HCEC 1CT (cell line): ENCODE data around the gene MARCKS.

ENCODE experiments used
- DNase-seq: peaks from one replicate; pipeline ENCODE4 v3.0.0-alpha.2; 2017

The MARCKS gene

GRCh38 chr6:113854531-113855499 lies 2.3 kb upstream of the MARCKS start:
- DNase-seq = peak; percentile 70

GRCh38 chr6:113855500-113856374 lies 1.4 kb upstream of the MARCKS start:
- DNase-seq = peak; percentile 59

- no peak for DNase-seq
These were observed 845 bp upstream of the MARCKS start for GRCh38 chr6:113856375-113856624.

- peak; percentile 43 for DNase-seq
These were observed 673 bp downstream of the MARCKS start for GRCh38 chr6:113857556-113858479.

- peak; percentile 78 for DNase-seq
These were observed 1.6 kb downstream of the MARCKS start for GRCh38 chr6:113858480-113859348.

- peak; percentile 62 for DNase-seq
These were observed 2.4 kb downstream of the MARCKS start for GRCh38 chr6:113859349-113860180.

GRCh38 chr6:113860181-113860955 lies 3.2 kb downstream of the MARCKS start:
- peak; percentile 9 for DNase-seq

GRCh38 chr6:113862112-113862511 lies 5.0 kb downstream of the MARCKS start:
- no peak for DNase-seq

- no peak for DNase-seq
These were observed 13.8 kb downstream of the MARCKS start for GRCh38 chr6:113870917-113871316.

- DNase-seq = no peak
These were observed 14.8 kb downstream of the MARCKS start for GRCh38 chr6:113871975-113872374.

GRCh38 chr6:113873043-113873667 lies 16.0 kb downstream of the MARCKS start:
- DNase-seq = no peak

- DNase-seq = peak; percentile 44
These were observed 18.3 kb downstream of the MARCKS start for GRCh38 chr6:113875470-113875869.

GRCh38 chr6:113876695-113877094 lies 19.6 kb downstream of the MARCKS start:
- no peak for DNase-seq

- DNase-seq = peak; percentile 66
These were observed 22.3 kb downstream of the MARCKS start for GRCh38 chr6:113879186-113880096.

GRCh38 chr6:113881478-113881980 lies 24.4 kb downstream of the MARCKS start:
- no peak for DNase-seq

GRCh38 chr6:113882336-113883022 lies 25.3 kb downstream of the MARCKS start:
- DNase-seq = no peak

GRCh38 chr6:113884011-113884410 lies 26.9 kb downstream of the MARCKS start:
- no peak for DNase-seq
